ENCODE data around the gene SULF2. TPM values are rescaled to one million over a fixed set of nuclear protein-coding genes. Genes with fewer than 3 reads are reported as not detected.
A peak's percentile ranks its signal among the peaks of the same experiment; 100 is the strongest.

SULF2 gene
- total and polyA plus RNA-seq, 2 of the 13 experiments (the other 11 are each of a cell fraction or from before 2014, with no cell fraction given): 7.2 to 50.9 TPM

DNA sequence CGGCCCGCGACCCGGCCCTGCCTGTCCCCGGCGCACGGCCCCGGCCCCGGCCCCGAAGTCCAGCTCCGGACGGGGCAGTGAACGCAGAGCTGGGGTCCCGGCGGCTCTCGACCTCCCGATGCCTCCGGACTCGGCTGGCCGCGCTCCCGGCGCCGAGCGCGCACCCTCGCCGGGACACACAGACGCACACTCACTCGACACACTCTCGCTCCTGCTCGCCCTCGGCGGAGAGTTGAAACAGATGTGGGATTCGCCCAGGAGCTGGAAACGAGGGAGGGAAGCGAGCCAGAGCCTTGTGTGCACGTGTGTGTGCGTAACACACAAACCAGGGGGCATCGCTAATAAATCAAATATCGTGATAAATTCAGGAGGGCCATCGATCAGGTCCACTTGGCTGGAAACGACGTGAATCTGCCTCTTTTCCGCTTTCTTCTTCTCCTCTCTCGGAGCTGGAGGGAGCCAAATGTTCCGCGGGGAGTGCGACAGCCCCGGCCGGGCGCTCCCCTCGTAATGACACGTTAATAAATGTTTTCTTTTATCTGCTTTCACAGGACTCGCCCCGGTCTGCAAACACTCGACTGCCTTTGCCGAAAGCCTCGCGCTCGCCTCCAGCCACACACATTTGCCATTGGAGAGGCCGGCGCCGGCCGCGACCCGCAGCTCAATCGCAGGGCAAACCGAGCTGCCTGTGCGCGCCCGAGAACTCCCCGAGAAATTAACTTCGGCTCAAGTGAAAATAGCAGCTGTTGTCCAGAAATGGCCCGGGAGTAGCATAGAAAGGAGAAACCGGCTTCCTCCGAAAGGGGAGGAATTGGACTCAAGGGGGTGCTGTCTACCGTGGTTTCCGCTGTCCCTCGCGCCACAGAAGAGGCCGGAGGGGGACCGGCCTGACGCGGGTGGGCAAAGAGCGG is 828 bp upstream of the SULF2 start (continued):
- 0 out of 2 replicates have a peak, but pooled peaks have one; percentile 33 for TF ChIP-seq JUND (CRISPR knock-in tag; IDR thresholded peaks at IDR 0.05)
- TF ChIP-seq JUN (CRISPR knock-in tag; IDR thresholded peaks at IDR 0.05): no peak
- TF ChIP-seq FOXK2 (IDR thresholded peaks at IDR 0.05): no peak
- no peak for TF ChIP-seq PAX8 (CRISPR knock-in tag; IDR thresholded peaks at IDR 0.05; ENCODE audit: borderline replicate concordance)
- TF ChIP-seq, protein P1, sequence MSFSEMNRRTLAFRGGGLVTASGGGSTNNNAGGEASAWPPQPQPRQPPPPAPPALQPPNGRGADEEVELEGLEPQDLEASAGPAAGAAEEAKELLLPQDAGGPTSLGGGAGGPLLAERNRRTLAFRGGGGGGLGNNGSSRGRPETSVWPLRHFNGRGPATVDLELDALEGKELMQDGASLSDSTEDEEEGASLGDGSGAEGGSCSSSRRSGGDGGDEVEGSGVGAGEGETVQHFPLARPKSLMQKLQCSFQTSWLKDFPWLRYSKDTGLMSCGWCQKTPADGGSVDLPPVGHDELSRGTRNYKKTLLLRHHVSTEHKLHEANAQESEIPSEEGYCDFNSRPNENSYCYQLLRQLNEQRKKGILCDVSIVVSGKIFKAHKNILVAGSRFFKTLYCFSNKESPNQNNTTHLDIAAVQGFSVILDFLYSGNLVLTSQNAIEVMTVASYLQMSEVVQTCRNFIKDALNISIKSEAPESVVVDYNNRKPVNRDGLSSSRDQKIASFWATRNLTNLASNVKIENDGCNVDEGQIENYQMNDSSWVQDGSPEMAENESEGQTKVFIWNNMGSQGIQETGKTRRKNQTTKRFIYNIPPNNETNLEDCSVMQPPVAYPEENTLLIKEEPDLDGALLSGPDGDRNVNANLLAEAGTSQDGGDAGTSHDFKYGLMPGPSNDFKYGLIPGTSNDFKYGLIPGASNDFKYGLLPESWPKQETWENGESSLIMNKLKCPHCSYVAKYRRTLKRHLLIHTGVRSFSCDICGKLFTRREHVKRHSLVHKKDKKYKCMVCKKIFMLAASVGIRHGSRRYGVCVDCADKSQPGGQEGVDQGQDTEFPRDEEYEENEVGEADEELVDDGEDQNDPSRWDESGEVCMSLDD (CRISPR knock-in tag; IDR thresholded peaks at IDR 0.05; ENCODE audit: borderline replicate concordance): no peak; the same call in 1 of the 2 replicates
- 0 out of 2 replicates have a peak, but pooled peaks have one; percentile 44 for TF ChIP-seq ZNF136 (CRISPR knock-in tag; IDR thresholded peaks at IDR 0.05; ENCODE audit: low read depth)
- TF ChIP-seq ZNF558 (CRISPR knock-in tag; IDR thresholded peaks at IDR 0.05; ENCODE audit: borderline replicate concordance): no peak
- TF ChIP-seq ZNF317 (CRISPR knock-in tag; IDR thresholded peaks at IDR 0.05): 0 out of 2 replicates have a peak, but pooled peaks have one; percentile 18
- TF ChIP-seq AHR (CRISPR knock-in tag; IDR thresholded peaks at IDR 0.05): no peak; the same call in 1 of the 2 replicates
- peak; percentile 76; the same call in 1 of the 2 replicates for TF ChIP-seq ZIK1 (CRISPR knock-in tag; IDR thresholded peaks at IDR 0.05; ENCODE audit: borderline replicate concordance, low read depth)
- TF ChIP-seq ZNF430 (CRISPR knock-in tag; IDR thresholded peaks at IDR 0.05): peak; percentile 32; the same call in 1 of the 2 replicates
- peak; percentile 78 for TF ChIP-seq GATAD2A (CRISPR knock-in tag; IDR thresholded peaks at IDR 0.05)
- no peak; the same call in 1 of the 2 replicates for TF ChIP-seq RNF2 (conservative IDR thresholded peaks at IDR 0.05; ENCODE audit: low read depth)
- TF ChIP-seq KAT2B (IDR thresholded peaks at IDR 0.05; ENCODE audit: borderline replicate concordance, low read depth, low read length): no peak
- TF ChIP-seq HES4 (CRISPR knock-in tag; IDR thresholded peaks at IDR 0.05; ENCODE audit: borderline replicate concordance): 0 out of 2 replicates have a peak, but pooled peaks have one; percentile 46
- no peak for TF ChIP-seq ZNF451 (CRISPR knock-in tag; IDR thresholded peaks at IDR 0.05)
- TF ChIP-seq NKX3-1 (CRISPR knock-in tag; IDR thresholded peaks at IDR 0.05): peak; percentile 25; the same call in 1 of the 2 replicates
- TF ChIP-seq ZNF747 (CRISPR knock-in tag; IDR thresholded peaks at IDR 0.05; ENCODE audit: borderline replicate concordance): no peak
- TF ChIP-seq BRD4 (CRISPR knock-in tag; IDR thresholded peaks at IDR 0.05): no peak; the same call in 1 of the 2 replicates
- TF ChIP-seq TOE1 (CRISPR knock-in tag; IDR thresholded peaks at IDR 0.05): no peak
- TF ChIP-seq CCDC6 (CRISPR knock-in tag; IDR thresholded peaks at IDR 0.05): no peak; the same call in 1 of the 2 replicates
- TF ChIP-seq ZSCAN21 (CRISPR knock-in tag; IDR thresholded peaks at IDR 0.05; ENCODE audit: borderline replicate concordance): 0 out of 2 replicates have a peak, but pooled peaks have one; percentile 31
- 0 out of 2 replicates have a peak, but pooled peaks have one; percentile 6 for TF ChIP-seq FOSL1 (CRISPR knock-in tag; IDR thresholded peaks at IDR 0.05; ENCODE audit: borderline replicate concordance)
- no peak for TF ChIP-seq ZNF101 (CRISPR knock-in tag; IDR thresholded peaks at IDR 0.05; ENCODE audit: borderline replicate concordance, low read depth)
- no peak for TF ChIP-seq GATA4 (IDR thresholded peaks at IDR 0.05; ENCODE audit: borderline replicate concordance, low read depth)
- TF ChIP-seq ZNF572 (CRISPR knock-in tag; IDR thresholded peaks at IDR 0.05): no peak
- TF ChIP-seq, protein P2, sequence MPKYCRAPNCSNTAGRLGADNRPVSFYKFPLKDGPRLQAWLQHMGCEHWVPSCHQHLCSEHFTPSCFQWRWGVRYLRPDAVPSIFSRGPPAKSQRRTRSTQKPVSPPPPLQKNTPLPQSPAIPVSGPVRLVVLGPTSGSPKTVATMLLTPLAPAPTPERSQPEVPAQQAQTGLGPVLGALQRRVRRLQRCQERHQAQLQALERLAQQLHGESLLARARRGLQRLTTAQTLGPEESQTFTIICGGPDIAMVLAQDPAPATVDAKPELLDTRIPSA (CRISPR knock-in tag; IDR thresholded peaks at IDR 0.05; ENCODE audit: borderline replicate concordance): no peak; the same call in 1 of the 2 replicates
- TF ChIP-seq ZNF792 (CRISPR knock-in tag; IDR thresholded peaks at IDR 0.05): no peak
- TF ChIP-seq ZNF20 (CRISPR knock-in tag; IDR thresholded peaks at IDR 0.05): no peak

Data from HepG2 (cell line).